T1000 (cell line): ENCODE results near the gene MAGEA2.
"Not testable (repeated sequence)": the region's sequence is repeated elsewhere in the genome, so short reads cannot be mapped to it uniquely, and the experiment has no call there.

ENCODE experiments used
- DNase-seq: peaks from one replicate; lab custom pipeline; 2025; ENCODE audit warnings: mixed read lengths; lab: John Stamatoyannopoulos, UW

Gene MAGEA2

GRCh38 chrX:152753686-152754650 is at the start of gene MAGEA2:
Gene MAGEA2, minus strand, starts transcription at chrX:152753842. Its CDS starts 2,479 bp downstream, at chrX:152751363.
- not testable (repeated sequence) for DNase-seq

GRCh38 chrX:152798945-152799344 is 45.3 kb upstream of the MAGEA2 start:
- DNase-seq, result no peak

- not testable (repeated sequence) for DNase-seq
These were observed 33.4 kb upstream of the MAGEA2 start for GRCh38 chrX:152787062-152787461.

GRCh38 chrX:152769549-152770289 is 16.1 kb upstream of the MAGEA2 start, which contains the start of gene MAGEA6:
Gene MAGEA6, minus strand, starts transcription at chrX:152769689. Its CDS starts 2,039 bp downstream, at chrX:152767650.
- not testable (repeated sequence) for DNase-seq

- not testable (repeated sequence) for DNase-seq
These were observed 12.9 kb upstream of the MAGEA2 start for GRCh38 chrX:152766562-152766961.

GRCh38 chrX:152761582-152761981 is 7.9 kb upstream of the MAGEA2 start:
- DNase-seq, result not testable (repeated sequence)

GRCh38 chrX:152759544-152759943 is 5.9 kb upstream of the MAGEA2 start:
- DNase-seq, result not testable (repeated sequence)

- not testable (repeated sequence) for DNase-seq
These were observed 5.3 kb upstream of the MAGEA2 start, which contains the start of gene CSAG3 for GRCh38 chrX:152758918-152759317. Gene CSAG3, plus strand, starts transcription at chrX:152759218.

- DNase-seq, result not testable (repeated sequence)
These were observed 1.2 kb upstream of the MAGEA2 start for GRCh38 chrX:152754871-152755270.

GRCh38 chrX:152738560-152738959 is 15.1 kb downstream of the MAGEA2 start:
- DNase-seq, result no peak

- DNase-seq, result not testable (repeated sequence)
These were observed 17.1 kb downstream of the MAGEA2 start for GRCh38 chrX:152736528-152736927.

- DNase-seq, result no peak
These were observed 17.7 kb downstream of the MAGEA2 start for GRCh38 chrX:152735860-152736511.

- DNase-seq, result no peak
These were observed 18.5 kb downstream of the MAGEA2 start for GRCh38 chrX:152735101-152735500.

GRCh38 chrX:152734143-152734858 is 19.3 kb downstream of the MAGEA2 start:
- not testable (repeated sequence) for DNase-seq

- DNase-seq, result no peak
These were observed 20.2 kb downstream of the MAGEA2 start, which contains the start of the genes CSAG1 and MAGEA12 for GRCh38 chrX:152733261-152733975. Gene CSAG1, minus strand, starts transcription at chrX:152733721. Its CDS starts 1,261 bp downstream, at chrX:152732460. Gene MAGEA12, plus strand, starts transcription at chrX:152733757. Its CDS starts 2,405 bp downstream, at chrX:152736162.

GRCh38 chrX:152725409-152725808 is 28.2 kb downstream of the MAGEA2 start:
- no peak for DNase-seq

GRCh38 chrX:152713815-152714787 is 39.5 kb downstream of the MAGEA2 start, which contains the start of gene MAGEA2B:
Gene MAGEA2B, plus strand, starts transcription at chrX:152714628. Its CDS starts 2,479 bp downstream, at chrX:152717107.
- not testable (repeated sequence) for DNase-seq

GRCh38 chrX:152713195-152713594 is 40.4 kb downstream of the MAGEA2 start:
- DNase-seq, result not testable (repeated sequence)

- DNase-seq, result not testable (repeated sequence)
These were observed 44.5 kb downstream of the MAGEA2 start, which contains the start of gene CSAG2 for GRCh38 chrX:152709173-152709572. Gene CSAG2, minus strand, starts transcription at chrX:152709273. Its CDS starts 161 bp downstream, at chrX:152709112.
